ENCODE results near the gene LDLR. TPM values are rescaled to one million over a fixed set of nuclear protein-coding genes. Genes with fewer than 3 reads are reported as not detected.

Gene LDLR
- total RNA-seq, result 100 to 1,000 TPM; 117 to 123 TPM

DNA sequence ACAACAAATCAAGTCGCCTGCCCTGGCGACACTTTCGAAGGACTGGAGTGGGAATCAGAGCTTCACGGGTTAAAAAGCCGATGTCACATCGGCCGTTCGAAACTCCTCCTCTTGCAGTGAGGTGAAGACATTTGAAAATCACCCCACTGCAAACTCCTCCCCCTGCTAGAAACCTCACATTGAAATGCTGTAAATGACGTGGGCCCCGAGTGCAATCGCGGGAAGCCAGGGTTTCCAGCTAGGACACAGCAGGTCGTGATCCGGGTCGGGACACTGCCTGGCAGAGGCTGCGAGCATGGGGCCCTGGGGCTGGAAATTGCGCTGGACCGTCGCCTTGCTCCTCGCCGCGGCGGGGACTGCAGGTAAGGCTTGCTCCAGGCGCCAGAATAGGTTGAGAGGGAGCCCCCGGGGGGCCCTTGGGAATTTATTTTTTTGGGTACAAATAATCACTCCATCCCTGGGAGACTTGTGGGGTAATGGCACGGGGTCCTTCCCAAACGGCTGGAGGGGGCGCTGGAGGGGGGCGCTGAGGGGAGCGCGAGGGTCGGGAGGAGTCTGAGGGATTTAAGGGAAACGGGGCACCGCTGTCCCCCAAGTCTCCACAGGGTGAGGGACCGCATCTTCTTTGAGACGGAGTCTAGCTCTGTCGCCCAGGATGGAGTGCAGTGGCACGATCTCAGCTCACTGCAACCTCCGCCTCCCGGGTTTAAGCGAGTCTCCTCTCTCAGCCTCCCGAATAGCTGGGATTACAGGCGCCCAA lies at the start of gene LDLR:
TSS of gene LDLR (plus strand) at position 210 of the 760 bp plus-strand sequence. CDS start at position 296, 86 bp downstream.
- Mint-ChIP-seq H3K27ac (peak within 1 kb of the TSS; percentile 99), H3K36me3 (ENCODE audit: low read depth) (peaks cover 35% of the 10 kb centered on the region), H3K4me1 (ENCODE audit: low read depth) (peaks cover 46% of the 10 kb centered on the region), H3K4me3 (peak within 1 kb of the TSS; percentile 95), H3K9me3 (ENCODE audit: insufficient read depth) (no peaks in the 10 kb centered on the region), H3K27me3 (ENCODE audit: low read depth) (no peaks in the 10 kb centered on the region)
- CTCF ChIA-PET, result interaction anchor here (0.9 to 6.0 kb wide), 5 partner anchors 11 to 218 kb away, joined by 3 to 30 read pairs (median 5); no protein-coding TSS in a partner anchor
- ATAC-seq, result peak; percentile 57
- DNase-seq, result peak; percentile 94
- POLR2A ChIA-PET, result interaction anchor here (0.6 to 4.2 kb wide), 20 partner anchors 9 to 686 kb away, joined by 3 to 18 read pairs (median 4); partner anchors contain the start of genes CCDC159, CDC37, SMARCA4 and SPC24

GRCh38 chr19:11041194-11041593 lies 48.1 kb upstream of the LDLR start:
- H3K36me3 Mint-ChIP-seq (ENCODE audit: low read depth), result peaks cover 42% of the 10 kb centered on the region
- ATAC-seq, result no peak
- H3K27ac Mint-ChIP-seq, result no peak overlapping the region
- no peaks in the 10 kb centered on the region for H3K9me3 Mint-ChIP-seq (ENCODE audit: insufficient read depth)
- ChIA-PET CTCF (no interaction called here), POLR2A (no interaction called here)
- DNase-seq, result no peak
- no peaks in the 10 kb centered on the region for H3K4me1 Mint-ChIP-seq (ENCODE audit: low read depth)
- H3K4me3 Mint-ChIP-seq, result no peak overlapping the region
- no peaks in the 10 kb centered on the region for H3K27me3 Mint-ChIP-seq (ENCODE audit: low read depth)

DNA sequence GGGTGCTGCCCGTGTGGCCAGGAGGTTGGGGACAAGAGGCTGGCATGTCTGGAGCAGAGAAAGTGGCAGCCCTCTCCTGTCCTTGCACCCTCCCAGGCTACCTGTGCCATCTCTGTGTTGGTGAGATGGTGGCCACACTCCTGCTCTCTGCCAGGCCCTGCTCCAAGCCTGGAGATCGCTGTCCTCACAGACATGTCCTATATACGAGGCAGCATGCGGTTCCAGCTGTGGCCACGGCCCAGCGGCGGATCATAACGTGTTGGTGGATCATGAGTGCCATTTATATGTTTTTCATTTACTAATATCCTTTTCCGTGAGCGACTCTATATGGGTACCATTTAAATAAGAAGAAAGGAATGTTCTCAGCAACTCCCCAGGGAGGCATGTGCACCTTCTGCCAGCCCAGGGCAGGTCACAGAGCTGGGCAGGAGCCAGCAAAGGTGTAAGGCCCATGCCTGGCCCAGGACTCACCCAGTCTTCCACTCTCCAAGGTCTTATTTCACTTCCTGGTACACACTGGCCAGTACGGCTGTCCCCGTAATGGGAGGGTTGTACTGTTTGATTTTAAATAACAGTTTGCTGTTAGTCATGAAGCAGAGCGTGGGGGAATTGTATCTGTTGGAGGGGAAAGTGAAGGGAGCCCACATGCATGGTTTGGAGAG lies 47.2 kb upstream of the LDLR start:
- H3K4me1 Mint-ChIP-seq (ENCODE audit: low read depth), result peaks cover 4% of the 10 kb centered on the region
- no peaks in the 10 kb centered on the region for H3K27me3 Mint-ChIP-seq (ENCODE audit: low read depth)
- POLR2A ChIA-PET, result no interaction called here
- H3K9me3 Mint-ChIP-seq (ENCODE audit: insufficient read depth), result no peaks in the 10 kb centered on the region
- no peak overlapping the region for H3K4me3 Mint-ChIP-seq
- H3K36me3 Mint-ChIP-seq (ENCODE audit: low read depth), result peaks cover 40% of the 10 kb centered on the region
- CTCF ChIA-PET, result no interaction called here
- no peak for ATAC-seq
- peak overlapping the region; percentile 30 for H3K27ac Mint-ChIP-seq
- no peak for DNase-seq

- Mint-ChIP-seq H3K9me3 (ENCODE audit: insufficient read depth) (no peaks in the 10 kb centered on the region), H3K4me3 (no peak overlapping the region), H3K27me3 (ENCODE audit: low read depth) (no peaks in the 10 kb centered on the region), H3K27ac (no peak overlapping the region), H3K36me3 (ENCODE audit: low read depth) (peaks cover 42% of the 10 kb centered on the region), H3K4me1 (ENCODE audit: low read depth) (peaks cover 21% of the 10 kb centered on the region)
- ChIA-PET POLR2A (no interaction called here), CTCF (interaction anchor here (0.9 to 1.9 kb wide), 3 partner anchors 8 to 110 kb away, joined by 3 to 8 read pairs (median 3); no protein-coding TSS in a partner anchor)
- ATAC-seq, result no peak
- DNase-seq, result no peak
These were observed 44.8 kb upstream of the LDLR start for GRCh38 chr19:11044431-11044830.

DNA sequence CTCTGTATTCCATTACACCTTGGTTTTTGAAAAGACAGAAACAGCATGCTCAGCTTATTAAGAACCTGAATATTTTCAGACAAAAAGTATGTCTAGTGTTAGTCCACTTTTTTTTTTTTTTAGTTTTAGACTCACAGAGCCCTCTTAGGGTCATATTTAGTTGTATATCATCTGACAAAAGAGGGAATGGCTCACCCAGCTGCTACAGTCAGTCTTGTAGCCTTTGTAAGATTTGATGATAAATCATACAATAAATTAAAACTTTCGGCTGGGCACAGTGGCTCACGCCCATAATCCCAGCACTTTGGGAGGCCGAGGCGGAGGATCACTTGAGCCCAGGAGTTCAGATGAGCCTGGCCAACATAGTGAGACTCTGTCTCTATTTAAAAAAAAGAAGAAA lies 43.7 kb upstream of the LDLR start:
- Mint-ChIP-seq H3K27me3 (ENCODE audit: low read depth) (no peaks in the 10 kb centered on the region), H3K27ac (no peak overlapping the region), H3K9me3 (ENCODE audit: insufficient read depth) (no peaks in the 10 kb centered on the region), H3K4me3 (no peak overlapping the region), H3K4me1 (ENCODE audit: low read depth) (peaks cover 29% of the 10 kb centered on the region), H3K36me3 (ENCODE audit: low read depth) (peaks cover 44% of the 10 kb centered on the region)
- CTCF ChIA-PET, result interaction anchor here (1.9 kb wide), 1 partner anchor 9 kb away, joined by 8 read pairs; no protein-coding TSS in a partner anchor
- no peak for ATAC-seq
- no peak for DNase-seq
- POLR2A ChIA-PET, result interaction anchor here (0.6 kb wide), 1 partner anchor 110 kb away, joined by 4 read pairs; no protein-coding TSS in a partner anchor

DNA sequence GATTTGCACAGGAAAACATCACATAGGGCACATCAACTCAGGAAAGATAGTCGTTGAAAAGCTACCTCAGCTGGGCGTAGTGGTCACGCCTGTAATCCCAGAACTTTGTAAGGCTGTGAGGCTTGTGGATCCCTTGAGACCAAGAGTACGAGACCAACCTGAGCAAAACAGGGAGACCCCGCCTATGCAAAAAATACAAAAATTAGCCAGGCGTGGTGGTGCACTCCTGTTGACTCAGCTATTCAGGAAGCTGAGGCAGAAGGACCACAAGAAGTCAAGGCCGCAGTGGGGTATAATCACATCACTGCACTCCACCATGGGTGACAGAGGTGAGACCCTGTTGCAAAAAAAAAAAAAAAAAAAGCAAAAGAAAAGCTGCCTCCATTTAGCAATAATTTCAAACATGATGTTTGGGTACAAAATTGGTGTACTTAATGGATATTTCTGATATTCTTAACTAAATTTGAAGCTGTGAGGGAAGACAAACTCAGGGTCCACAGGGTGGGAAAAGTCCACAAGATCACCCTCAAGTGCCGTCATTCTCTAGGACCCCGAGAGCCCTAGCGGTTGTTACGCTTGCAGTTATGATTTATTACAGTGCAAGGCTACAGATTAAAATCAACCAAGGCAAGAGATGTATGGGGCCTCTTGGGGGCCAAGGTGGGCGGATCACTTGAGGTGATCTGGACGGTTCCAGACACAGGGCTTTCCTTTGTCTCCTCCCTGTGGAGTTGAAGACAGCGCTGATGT lies 42.5 kb upstream of the LDLR start:
- ATAC-seq, result no peak
- no peaks in the 10 kb centered on the region for H3K27me3 Mint-ChIP-seq (ENCODE audit: low read depth)
- POLR2A ChIA-PET, result interaction anchor here (3.3 kb wide), 1 partner anchor 43 kb away, joined by 12 read pairs; the partner anchor contains the start of gene LDLR
- CTCF ChIA-PET, result no interaction called here
- no peak overlapping the region for H3K4me3 Mint-ChIP-seq
- H3K36me3 Mint-ChIP-seq (ENCODE audit: low read depth), result peaks cover 39% of the 10 kb centered on the region
- DNase-seq, result no peak
- peaks cover 29% of the 10 kb centered on the region for H3K4me1 Mint-ChIP-seq (ENCODE audit: low read depth)
- H3K9me3 Mint-ChIP-seq (ENCODE audit: insufficient read depth), result no peaks in the 10 kb centered on the region
- no peak overlapping the region for H3K27ac Mint-ChIP-seq

DNA sequence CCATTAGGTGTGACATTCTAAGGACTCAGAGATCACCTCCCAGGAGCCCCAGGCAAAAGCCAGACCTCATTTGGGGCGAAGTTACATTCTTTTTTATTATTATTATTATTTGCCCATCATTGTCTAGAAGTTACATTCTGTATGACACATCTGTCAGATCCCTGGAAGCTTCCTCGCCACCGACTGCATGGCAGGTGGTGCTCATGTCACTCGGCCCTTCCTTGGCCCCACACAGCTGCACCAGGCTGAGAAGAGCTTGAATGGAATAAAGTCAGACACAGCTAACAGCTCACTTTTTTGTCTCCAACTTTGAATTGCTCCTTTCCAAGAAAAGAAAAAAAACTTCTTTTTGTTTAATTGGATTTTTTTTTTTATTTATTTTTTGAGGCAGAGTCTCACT lies 41.4 kb upstream of the LDLR start:
- H3K4me3 Mint-ChIP-seq, result no peak overlapping the region

DNA sequence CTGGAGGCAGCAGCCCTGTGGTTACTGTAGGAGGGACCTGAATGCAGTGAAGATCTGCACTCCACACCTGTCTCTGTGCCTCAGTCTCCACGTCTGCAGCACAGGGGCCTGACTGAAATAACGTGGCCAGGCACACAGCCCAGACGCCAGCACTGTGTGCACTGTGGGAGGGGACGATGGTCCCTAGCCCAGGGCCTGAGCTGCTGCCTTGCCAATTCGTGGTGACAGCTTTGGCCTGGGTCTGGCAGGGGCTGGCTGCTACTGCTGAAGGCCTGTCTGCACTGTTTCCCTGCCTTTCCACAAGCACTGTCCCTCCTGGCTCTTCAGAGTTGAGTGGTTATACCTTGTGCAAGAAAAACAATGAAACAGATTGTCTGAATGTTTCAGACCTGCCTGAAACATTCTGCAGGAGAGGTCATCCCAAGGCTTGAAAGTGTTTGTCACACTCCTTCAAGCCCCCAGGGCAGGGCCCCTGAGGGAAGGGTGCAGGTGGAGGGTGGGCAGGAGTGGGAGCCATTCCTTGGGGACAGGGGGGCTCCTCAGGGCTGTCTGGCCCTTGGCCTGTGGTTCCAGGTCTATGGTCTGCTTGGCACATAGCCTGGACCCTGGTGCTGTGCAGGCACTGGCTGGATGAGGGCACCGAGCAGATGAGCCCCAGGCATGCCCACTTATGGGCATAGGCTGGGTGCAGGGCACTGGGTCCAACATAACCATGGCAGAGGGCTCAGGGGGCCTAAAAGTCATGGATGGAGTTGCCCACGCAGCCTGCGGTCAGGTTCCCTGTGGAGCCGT lies 38.7 kb upstream of the LDLR start:
- DNase-seq, result no peak
- no peak for ATAC-seq
- Mint-ChIP-seq H3K4me1 (ENCODE audit: low read depth) (peaks cover 29% of the 10 kb centered on the region), H3K9me3 (ENCODE audit: insufficient read depth) (no peaks in the 10 kb centered on the region), H3K4me3 (no peak overlapping the region), H3K27me3 (ENCODE audit: low read depth) (no peaks in the 10 kb centered on the region), H3K36me3 (ENCODE audit: low read depth) (peaks cover 20% of the 10 kb centered on the region), H3K27ac (peak overlapping the region; percentile 93)
- ChIA-PET POLR2A (interaction anchor here (3.3 kb wide), 1 partner anchor 39 kb away, joined by 12 read pairs; the partner anchor contains the start of gene LDLR), CTCF (no interaction called here)

More for the DNA sequence above, 41.4 kb upstream of the LDLR start:
- ChIA-PET POLR2A (interaction anchor here (3.3 kb wide), 1 partner anchor 41 kb away, joined by 12 read pairs; the partner anchor contains the start of gene LDLR), CTCF (interaction anchor here (0.6 to 2.1 kb wide), 2 partner anchors 12 to 79 kb away, joined by 3 to 8 read pairs; no protein-coding TSS in a partner anchor)
- ATAC-seq, result no peak
- Mint-ChIP-seq H3K36me3 (ENCODE audit: low read depth) (peaks cover 34% of the 10 kb centered on the region), H3K9me3 (ENCODE audit: insufficient read depth) (no peaks in the 10 kb centered on the region), H3K4me1 (ENCODE audit: low read depth) (peaks cover 29% of the 10 kb centered on the region), H3K27me3 (ENCODE audit: low read depth) (no peaks in the 10 kb centered on the region), H3K27ac (peak overlapping the region; percentile 65)
- no peak for DNase-seq

- Mint-ChIP-seq H3K27ac (no peak overlapping the region), H3K4me1 (ENCODE audit: low read depth) (peaks cover 14% of the 10 kb centered on the region), H3K27me3 (ENCODE audit: low read depth) (no peaks in the 10 kb centered on the region), H3K36me3 (ENCODE audit: low read depth) (peaks cover 4% of the 10 kb centered on the region), H3K9me3 (ENCODE audit: insufficient read depth) (no peaks in the 10 kb centered on the region), H3K4me3 (no peak overlapping the region)
- CTCF ChIA-PET, result no interaction called here
- no peak for ATAC-seq
- DNase-seq, result no peak
- POLR2A ChIA-PET, result no interaction called here
These were observed 35.5 kb upstream of the LDLR start for GRCh38 chr19:11053817-11054195.

GRCh38 chr19:11054200-11054599 lies 35.1 kb upstream of the LDLR start:
- DNase-seq, result no peak
- H3K36me3 Mint-ChIP-seq (ENCODE audit: low read depth), result peaks cover 3% of the 10 kb centered on the region
- no peaks in the 10 kb centered on the region for H3K27me3 Mint-ChIP-seq (ENCODE audit: low read depth)
- no peaks in the 10 kb centered on the region for H3K9me3 Mint-ChIP-seq (ENCODE audit: insufficient read depth)
- no peak overlapping the region for H3K27ac Mint-ChIP-seq
- ChIA-PET CTCF (no interaction called here), POLR2A (no interaction called here)
- no peak overlapping the region for H3K4me3 Mint-ChIP-seq
- H3K4me1 Mint-ChIP-seq (ENCODE audit: low read depth), result peaks cover 10% of the 10 kb centered on the region
- no peak for ATAC-seq

DNA sequence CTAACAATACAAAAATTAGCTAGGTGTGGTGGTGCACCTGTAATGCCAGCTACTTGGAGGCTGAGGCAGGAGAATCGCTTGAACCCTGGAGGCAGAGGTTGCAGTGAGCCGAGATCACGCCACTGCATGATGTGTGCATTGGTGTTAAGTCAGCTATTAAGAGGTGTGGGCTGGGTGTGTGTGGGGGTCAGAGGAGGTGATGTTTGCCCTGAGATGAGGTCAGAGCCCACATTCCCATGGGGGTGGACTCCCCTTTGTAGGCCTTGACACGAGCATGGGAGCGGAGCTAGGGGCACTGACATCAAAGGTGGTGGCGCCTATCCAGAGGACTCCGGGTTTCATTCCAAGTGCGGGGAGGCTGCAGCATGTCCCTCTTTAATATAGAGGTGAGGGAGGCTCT lies 34.6 kb upstream of the LDLR start:
- DNase-seq (no peak), ATAC-seq (no peak)
- no peaks in the 10 kb centered on the region for H3K9me3 Mint-ChIP-seq (ENCODE audit: insufficient read depth)
- ChIA-PET POLR2A (no interaction called here), CTCF (no interaction called here)
- H3K36me3 Mint-ChIP-seq (ENCODE audit: low read depth), result no peaks in the 10 kb centered on the region
- peaks cover 6% of the 10 kb centered on the region for H3K4me1 Mint-ChIP-seq (ENCODE audit: low read depth)
- H3K4me3 Mint-ChIP-seq, result no peak overlapping the region
- no peaks in the 10 kb centered on the region for H3K27me3 Mint-ChIP-seq (ENCODE audit: low read depth)
- no peak overlapping the region for H3K27ac Mint-ChIP-seq

Data from activated CD8-positive, alpha-beta T cell treated with anti-CD3 and anti-CD28 coated beads, Interleukin-2, amount 10 ng/mL, durations not matched to agents 7 days and 5 days (primary cell).